ENCODE data around the gene CDKL5.

The CDKL5 gene

DNA sequence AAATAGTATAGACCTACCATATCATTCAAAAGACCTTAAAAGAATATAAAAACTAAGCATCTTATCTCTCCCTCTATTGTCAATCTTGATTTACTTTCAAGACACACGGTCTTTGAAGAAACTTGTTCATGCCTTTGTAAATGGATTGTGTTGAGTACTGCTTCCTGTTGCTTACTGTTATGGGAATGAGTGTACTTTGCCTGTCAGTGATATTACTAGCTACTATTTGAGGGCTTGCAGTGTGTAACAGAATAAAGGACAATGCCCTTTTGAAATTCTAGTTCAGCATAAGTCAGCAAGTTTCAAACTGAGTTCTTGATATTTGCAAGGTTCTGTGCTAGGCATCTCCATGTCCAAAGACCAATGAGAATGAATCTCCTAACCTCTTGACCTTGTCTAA lies 36.0 kb downstream of the CDKL5 start:
- DNase-seq: no peak

DNA sequence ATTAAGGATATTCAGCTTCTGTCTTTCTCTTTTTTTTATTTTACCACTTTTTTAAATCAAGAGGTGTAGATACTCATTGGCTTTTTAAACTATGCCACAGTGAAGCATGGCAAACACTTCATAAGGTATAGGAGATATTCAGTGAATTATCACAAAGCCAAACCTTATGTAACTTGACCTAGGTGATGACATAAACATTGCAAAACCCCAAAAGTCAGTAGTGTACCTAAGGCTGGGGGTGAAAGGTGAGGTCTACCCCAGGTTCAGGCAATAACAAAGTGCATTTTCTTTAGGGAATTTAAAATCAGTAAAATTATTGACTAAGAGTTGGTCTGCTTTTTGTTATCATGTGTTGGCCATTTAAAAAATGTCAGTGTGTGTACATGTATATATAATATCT lies 39.1 kb downstream of the CDKL5 start:
- DNase-seq: no peak

DNA sequence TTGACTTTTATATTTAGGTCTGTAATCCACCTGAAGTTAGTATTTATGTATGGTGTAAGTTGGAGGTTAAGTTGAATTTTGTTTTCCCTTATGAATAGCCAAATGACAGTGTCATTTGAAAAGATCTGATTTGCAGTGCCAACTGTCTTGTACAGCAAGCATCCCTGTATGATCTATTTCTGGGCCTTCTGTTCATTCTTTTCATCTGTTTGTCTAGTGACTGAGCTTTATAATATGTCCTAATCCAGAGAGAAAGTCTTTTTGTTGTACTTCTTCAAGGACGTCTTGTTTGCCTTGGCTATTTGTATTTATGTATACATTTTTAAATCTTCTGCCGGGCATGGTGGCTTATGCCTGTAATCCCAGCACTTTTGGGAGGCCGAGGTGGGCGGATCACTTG lies 39.6 kb downstream of the CDKL5 start:
- no peak for DNase-seq

DNA sequence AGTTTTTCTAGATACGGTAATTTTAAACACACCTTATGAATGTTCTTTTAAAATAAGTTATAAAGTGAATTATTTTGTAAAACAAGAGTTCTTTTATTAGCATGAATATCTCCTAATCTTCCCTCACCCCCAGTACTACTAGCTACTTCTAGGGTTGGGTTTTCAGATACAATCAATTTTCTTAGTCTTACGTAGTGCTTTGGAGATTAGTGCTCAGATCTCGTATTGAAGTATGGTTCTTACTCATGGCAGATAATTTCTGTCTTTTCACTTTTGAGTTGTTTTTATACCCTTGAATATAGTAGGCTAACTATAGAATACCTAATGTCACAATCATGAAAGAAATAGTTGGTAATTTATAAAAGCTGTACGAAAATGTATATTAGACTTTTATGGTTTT lies 43.2 kb downstream of the CDKL5 start:
- no peak for DNase-seq

DNA sequence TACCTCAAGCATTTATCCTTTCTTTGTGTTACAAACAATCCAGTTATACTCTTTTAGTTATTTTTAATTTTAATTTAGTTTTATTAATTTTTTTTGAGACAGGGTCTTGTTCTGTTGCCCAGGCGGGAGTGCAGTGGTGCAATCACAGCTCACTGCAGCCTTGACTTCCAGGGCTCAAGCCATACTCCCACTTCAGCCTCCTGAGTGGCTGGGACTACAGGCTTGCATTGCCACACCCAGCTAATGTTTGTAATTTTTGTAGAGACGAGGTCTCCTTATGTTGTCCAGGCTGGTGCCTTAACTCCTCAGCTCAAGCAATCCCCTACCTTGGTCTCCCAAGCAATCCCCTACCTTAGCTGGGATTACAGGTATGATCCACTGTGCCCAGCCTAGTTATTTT lies 45.9 kb downstream of the CDKL5 start:
- DNase-seq: no peak

DNA sequence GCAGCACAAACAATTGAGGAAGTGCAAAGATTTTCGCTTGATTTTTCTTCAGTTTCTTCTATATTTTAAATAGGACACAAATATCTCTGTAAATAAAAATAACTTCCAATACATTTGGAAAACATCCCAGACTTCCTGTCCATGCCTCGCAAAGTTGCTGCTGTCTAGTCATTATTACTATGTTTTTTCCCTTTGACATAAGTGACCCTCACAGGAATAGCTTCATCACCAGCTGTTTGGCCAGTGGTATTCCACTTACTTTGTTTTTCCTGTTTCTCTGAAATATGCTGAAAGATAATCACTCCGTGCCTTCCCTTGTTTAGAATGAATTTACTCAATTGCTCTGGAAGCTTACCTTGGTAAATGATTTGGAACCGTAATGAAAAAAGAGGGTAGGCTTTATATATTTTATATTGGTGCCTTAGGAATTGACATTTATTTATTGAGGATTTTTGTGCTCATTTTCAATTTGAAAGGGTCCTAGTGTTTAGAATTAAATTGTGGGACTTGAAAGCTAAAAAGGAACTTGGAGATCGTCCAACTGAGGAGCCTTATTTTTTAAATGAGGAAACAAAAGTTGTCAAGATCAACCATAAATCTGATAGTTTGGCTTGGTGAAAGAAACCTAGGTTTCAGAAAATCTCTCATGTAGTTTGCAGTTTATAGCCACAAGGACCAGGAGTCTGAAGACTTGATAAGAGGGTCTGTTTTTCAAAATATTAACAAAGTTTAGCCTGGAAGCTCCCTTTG lies 65.6 kb downstream of the CDKL5 start:
- no peak for DNase-seq

DNA sequence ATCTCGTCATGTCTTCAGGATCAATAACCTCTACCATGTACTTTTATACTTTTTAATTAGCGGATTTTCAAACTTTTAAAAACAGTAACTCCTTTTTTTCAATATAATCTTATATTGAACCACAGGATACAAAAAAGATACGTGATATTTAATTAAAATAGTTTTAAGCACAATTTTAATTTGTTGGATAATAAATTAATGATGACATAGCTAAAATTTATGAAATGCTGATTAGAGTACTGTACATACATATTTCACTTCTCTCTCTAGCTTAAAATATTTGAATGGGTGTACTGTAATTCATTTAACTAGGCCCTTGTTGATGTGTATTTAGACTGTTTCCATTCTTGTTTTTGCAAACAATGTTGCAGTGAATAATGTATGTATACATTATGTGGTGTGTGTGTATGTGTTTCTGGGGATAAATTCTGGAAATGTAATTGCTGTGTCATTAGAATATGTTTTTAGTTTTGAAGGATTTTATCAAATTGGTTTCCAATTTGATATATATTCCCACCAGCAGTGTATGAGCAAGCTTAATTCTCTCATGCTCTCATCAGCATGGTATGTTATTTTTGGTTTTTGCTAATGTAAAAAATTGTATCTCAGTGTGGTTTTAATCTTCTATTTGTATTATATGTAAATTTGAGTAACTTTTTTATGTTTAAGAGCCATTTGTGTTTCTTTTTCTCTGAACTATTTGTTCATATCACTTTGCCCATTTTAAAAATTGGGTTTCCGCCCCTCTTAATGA lies 66.4 kb downstream of the CDKL5 start:
- peak; percentile 2 for DNase-seq

DNA sequence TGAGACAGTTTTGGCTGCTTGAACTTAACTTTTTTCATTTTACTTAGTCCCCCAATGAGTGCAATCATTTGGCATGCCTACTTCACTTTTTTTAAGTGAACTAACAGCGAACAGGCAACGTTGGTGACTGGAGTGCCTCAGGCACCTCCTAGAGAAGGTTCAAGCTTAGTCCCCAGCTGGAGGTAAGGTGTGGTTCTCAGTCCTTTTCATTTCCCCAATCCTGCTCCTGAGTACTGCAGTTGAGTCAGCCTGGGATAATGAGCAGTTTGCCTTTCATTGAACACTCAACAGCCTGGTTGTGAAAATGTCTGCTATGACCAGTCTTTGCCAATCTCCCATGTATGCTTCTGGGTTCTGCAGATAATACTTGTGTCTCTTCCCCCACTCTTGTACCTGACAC lies 109.5 kb downstream of the CDKL5 start:
- no peak for DNase-seq

DNA sequence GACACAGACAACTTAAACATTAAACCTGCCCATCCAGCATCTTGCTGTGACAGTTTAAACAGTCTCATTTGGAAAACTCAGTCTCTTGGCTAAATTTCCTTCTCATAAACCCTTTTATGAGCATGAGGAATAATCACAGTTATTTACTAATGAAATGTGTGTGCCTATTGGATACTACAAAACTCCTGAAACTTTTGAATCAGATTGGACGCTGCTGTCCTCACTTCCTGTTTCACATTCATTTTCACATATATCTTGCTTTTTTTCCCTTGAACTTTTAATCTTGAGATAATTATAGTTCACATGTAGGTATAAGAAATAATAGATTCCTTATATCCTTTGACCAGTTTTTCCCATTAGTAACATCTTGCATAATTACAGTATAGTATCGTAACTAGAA lies 111.7 kb downstream of the CDKL5 start:
- DNase-seq: no peak

DNA sequence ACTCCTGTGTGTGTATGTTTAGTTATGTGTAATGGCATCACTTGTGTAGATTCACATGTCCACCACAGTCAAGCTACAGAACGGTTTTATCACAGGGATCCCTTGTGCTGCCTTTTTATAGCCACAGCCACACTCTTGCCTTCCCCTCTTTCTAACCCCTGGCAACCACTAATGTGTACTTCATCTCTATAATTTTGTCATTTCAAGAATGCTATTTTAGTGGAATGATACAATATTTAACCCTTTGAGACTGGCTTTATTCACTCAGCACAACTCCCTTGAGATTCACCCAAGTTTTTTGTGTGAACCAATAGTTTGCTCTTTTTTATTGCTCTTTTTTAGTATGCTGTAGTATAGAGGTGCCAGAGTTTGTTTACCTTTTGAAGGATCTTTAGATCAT lies 112.1 kb downstream of the CDKL5 start:
- DNase-seq: no peak

DNA sequence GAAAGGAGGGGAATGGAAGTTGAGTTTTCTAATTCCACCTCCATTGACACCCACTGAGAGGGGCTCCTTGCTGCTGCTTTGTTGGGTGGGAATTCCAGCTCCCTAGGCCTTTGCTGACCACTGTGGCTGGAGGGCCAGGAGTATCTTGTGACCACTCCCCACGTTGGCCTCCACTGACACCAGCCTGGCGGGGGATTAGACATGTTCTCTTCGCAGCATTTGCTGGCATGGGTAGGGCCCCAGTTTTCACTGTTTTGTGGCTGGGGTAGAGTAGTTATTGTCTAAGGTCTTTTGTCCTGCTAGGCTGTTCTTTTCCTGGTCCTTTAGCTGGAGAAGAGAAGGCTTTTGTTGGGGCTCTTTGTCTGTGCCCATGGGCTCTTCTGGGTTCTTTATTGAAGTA lies 116.7 kb downstream of the CDKL5 start:
- no peak for DNase-seq

DNA sequence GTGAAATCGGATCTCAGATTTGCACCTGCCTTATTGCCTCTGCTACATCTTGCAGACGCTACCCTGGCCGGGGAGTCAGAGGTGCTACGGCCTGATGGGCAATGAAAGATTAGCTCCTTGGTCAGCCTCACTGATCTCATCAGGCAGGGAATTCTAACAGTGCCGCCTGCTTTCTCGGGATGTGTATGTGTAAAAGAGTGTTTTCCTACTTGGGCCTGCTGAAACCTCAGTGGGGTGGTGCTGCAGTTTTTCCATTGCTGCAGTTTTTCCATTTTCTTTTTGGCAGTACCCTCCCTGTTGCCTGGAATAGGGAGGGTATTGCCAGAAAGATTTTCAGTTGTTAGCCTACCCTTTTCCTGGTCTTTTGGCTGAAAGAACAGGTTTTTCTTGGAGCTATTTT lies 117.5 kb downstream of the CDKL5 start:
- no peak for DNase-seq

DNA sequence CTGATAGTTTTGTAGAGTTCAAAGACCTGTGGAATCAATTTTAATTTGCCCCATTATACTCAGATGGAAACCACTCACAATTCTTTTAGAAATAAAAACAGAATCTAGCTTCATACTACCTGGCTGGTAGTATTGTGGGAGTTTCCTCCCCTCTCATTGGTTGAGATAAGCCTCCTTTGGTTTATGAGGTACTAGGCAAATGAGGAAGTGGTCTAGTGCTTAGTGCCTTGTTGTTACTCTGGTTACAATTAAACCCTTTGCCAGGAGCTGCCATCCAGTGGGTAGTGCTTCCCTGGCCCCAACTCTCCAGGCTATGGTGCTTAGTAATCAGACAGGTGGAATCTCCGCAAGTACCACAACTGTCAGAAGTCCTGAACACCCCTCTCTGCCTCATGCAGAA lies 118.3 kb downstream of the CDKL5 start:
- DNase-seq: no peak

DNA sequence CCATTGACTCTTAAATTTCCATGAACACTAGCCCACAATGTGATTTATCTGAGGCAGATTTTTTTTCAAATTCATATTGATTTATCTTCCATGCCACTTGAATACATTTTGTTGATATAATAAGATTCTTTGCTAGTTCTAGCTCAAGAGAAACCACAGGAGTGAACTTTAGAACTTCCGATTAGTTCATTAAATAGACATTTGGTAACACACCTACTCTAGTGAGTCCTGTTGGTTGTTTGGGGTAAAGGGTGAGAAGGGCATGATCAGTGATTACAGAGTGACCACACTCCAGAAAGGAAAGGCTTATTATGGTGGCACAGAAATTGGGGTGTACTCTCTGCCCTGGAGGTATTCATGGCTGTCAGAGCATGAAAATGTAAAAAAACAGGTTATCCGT lies 120.4 kb downstream of the CDKL5 start:
- no peak for DNase-seq

DNA sequence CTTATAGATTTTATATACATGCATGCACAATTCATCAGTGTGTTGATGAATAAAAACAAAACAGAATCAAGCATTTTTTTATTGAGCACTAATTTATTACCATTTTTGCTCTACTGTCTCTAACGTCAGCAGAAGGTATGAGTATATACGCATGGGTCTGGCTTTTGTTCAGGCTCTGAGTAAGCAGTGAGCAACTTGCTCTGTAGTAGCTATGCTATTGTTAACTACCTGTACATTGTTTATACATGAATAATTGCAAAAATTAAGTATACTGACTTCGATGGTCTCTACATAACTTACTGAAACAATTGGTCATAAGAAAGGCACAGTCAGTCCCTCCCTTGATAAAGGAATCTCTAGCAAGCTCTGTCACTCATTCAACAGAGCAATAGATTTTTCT lies 123.6 kb downstream of the CDKL5 start:
- DNase-seq: no peak

DNA sequence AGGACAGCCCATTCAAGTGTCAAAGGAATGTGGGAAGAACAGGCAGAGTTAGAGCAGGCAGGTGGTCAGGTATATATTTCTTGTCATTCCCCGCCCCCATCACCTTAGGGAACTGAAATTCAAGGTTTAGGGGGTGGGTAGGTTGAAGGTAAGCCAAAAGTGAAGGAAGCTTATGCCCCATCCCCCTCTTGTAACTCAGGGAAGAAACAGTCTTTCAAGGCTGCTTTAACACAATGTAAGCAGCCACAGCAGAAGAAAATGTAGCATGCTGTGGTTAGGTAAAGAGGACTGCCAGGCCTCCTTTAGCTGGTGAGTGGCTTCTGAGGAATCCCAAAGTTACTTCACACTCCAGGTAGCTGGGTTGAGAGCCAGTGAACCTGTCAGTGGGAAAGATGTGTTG lies 124.2 kb downstream of the CDKL5 start:
- no peak for DNase-seq

DNA sequence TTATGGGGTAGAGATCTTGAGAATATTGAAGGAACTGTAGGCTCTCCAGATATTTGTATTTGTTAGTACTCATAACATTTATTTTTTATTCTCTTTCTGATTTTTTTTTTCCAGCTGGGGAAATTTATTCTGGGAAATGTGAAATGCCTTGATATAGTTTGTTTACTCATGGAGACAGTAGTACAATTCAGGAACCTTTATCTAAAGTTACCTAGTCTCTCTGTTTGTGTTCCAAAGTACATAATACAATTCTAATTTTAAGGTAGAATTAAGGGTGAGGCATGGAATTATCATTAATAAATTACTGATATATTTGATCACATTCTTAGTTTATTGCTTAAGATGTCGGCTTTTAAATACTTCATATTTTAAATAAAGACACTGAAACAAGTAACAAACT lies 132.5 kb downstream of the CDKL5 start:
- DNase-seq: no peak

DNA sequence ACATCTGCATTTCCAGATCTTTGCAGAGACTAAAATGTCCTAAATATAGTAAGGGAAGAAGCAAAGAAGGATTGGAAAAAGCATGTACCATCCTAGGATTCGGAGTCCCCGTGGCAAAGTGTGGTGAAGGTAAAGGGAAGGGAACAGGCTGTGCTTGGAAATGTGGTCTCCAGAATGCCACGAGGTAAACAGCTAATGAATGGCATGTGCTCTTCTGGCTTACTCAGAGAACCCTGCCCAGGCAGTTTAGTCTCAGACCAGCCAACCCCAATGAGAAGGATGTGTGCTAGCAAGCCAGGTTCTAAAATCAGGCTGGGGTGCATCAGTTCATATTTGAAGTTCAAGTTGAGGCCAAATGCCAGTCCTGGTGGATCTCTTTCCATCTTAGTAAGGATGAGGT lies 133.4 kb downstream of the CDKL5 start:
- DNase-seq: no peak

DNA sequence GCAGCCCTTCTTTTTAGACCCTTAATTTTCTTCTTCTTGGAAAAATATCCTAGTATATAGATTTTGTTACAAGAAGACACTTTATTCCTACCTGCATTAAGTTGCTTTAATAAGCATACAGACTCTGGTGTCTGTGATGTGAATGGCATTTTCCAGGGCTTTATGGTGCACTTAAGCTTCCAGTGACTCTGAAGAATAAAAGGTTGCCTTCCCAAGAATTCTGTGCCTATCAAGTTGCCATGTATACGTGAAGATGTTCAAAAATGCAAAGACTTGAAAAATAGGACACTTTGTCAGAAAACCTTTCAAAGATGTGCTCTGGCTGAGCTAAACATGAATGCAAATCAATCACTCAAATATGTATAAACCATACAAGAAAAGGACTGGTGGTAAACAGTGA lies 135.6 kb downstream of the CDKL5 start:
- DNase-seq: no peak

DNA sequence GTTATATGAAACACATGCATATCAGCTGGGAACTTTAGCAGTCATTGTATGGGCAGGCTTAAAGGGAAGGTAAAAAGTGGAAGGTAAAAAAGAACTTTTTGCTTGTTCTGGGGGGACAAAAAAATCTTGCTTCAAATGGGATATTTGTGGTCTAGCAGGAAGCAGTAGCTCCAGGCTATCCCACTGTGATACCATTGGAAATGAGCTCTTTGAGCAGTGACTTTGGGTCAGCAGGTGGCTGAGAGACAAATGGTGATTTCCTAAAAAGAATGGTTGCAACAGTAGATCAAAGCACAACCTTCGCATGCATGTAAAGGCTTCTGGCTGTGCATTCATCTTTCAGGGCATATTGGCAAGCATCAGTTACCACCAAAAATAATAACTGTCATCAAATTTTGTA lies 140.3 kb downstream of the CDKL5 start:
- DNase-seq: no peak

DNA sequence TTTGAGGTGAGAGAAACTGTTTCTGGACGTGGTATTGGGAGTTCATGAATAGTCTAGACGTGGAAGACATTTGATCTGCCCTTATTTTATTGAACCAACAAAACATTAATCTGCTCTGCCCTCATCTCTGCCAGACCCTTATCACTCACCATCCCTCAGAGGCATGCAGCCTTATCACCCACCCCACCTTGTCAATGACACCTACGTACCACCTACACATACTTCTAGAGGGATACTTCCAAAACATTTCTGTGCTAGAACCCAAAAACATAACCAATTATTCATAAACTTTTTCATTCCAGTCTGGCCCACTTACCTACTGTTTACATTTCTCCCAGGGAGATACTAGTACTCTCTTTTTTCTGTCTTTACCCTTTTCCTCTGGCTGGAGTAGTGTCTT lies 141.3 kb downstream of the CDKL5 start:
- no peak for DNase-seq

DNA sequence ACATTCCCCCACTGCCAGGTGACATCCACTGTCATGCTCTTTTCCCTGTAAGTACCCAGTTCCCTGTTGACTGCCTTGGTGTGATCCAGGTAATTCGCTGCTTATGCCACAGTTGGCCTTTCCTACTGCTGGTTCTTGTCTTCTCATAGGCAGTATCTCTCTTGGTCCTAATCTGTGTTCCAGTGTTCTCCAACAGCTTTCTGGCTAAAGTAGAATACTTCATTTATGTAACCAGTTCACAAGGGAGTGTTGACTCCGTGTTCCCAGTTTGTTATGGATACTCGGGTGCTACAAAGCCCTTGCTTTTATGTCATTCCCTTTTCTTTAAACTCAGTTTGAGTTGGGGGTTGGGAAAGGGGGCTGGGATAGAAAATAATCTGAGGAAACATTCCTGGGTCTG lies 148.1 kb downstream of the CDKL5 start:
- DNase-seq: no peak

DNA sequence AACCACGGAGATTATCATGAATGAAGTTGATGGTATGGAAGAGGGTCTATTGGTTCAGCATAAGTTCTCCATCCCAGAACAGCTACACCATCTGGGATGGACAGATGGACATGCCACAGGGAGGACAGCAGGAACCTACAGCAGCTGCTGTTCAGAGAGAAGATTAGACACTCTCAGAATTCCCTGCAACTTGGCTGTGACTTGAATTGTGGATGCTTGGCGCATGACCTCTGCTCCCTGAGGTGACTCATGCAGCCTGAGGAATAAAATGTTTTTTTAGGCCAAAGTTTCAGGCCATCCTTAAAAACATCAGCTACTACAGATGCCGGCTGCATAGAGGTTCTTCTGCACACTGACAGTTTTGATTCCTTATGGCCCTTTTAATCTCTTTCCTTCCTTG lies 149.2 kb downstream of the CDKL5 start:
- DNase-seq: peak; percentile 72

DNA sequence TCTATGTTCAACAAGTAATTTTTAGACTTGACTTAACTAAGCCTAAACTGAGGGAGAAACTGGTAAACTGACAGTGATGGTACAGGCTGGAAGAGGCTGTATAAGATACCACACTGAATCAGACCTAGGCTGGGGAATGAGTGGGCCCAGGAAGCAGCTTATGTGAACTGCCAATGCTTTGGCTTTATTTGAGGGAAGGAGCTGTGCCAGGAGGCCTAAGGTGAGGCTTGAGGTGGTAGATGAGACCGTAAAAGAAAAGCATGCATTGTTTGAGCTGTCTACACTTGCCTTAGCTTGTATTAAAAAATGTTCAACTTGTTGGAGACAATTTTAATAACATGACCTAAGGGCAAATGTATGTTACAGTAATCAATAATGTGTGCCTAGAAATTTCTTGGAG lies 150.3 kb downstream of the CDKL5 start:
- DNase-seq: no peak

DNA sequence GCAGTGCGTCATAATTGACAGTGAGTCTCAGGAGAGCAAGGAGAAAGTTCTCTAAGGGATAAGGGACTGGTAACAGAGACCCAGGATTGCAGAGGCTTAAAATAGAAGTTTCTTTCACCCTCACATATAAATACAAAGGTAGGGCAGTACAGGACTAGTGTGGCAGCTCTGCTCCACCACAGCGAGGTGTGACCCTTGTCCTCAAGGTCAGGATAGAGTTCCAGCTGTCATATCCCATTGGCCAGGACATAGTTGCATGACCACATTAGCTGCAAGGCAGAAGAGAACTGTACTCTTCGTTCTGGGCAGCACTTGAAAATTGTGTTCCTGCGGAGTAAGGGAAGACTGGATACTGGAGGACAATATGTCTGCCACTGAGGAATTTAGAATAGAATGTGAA lies 152.0 kb downstream of the CDKL5 start:
- no peak for DNase-seq

All from EL (cell line).